Measurements from ENCODE around the gene RABGAP1.

The RABGAP1 gene

GRCh38 chr9:123011380-123011779, 70.6 kb downstream of the RABGAP1 start:
- no peak for DNase-seq

GRCh38 chr9:123011878-123012528, 71.2 kb downstream of the RABGAP1 start:
- DNase-seq: no peak

- DNase-seq: no peak
These were observed 75.8 kb downstream of the RABGAP1 start for GRCh38 chr9:123016631-123017030.

- DNase-seq: no peak
These were observed 80.0 kb downstream of the RABGAP1 start for GRCh38 chr9:123020796-123021195.

GRCh38 chr9:123026425-123026824, 85.6 kb downstream of the RABGAP1 start:
- DNase-seq: no peak

- DNase-seq: no peak
These were observed 86.7 kb downstream of the RABGAP1 start for GRCh38 chr9:123027517-123027916.

GRCh38 chr9:123028136-123028535, 87.3 kb downstream of the RABGAP1 start:
- no peak for DNase-seq

GRCh38 chr9:123028973-123029372, 88.2 kb downstream of the RABGAP1 start:
- DNase-seq: no peak

GRCh38 chr9:123031963-123032362, 91.1 kb downstream of the RABGAP1 start:
- DNase-seq: no peak

- DNase-seq: no peak
These were observed 92.5 kb downstream of the RABGAP1 start, which contains the start of gene GPR21 for GRCh38 chr9:123033352-123033751. Gene GPR21, plus strand, starts transcription at chr9:123033667. Its CDS starts 900 bp downstream, at chr9:123034567.

- no peak for DNase-seq
These were observed 93.2 kb downstream of the RABGAP1 start for GRCh38 chr9:123033864-123034601.

GRCh38 chr9:123034881-123035510, 94.2 kb downstream of the RABGAP1 start:
- DNase-seq: no peak

GRCh38 chr9:123035791-123036190, 95.0 kb downstream of the RABGAP1 start:
- no peak for DNase-seq

- DNase-seq: no peak
These were observed 96.2 kb downstream of the RABGAP1 start for GRCh38 chr9:123036893-123037545.

- no peak for DNase-seq
These were observed 98.9 kb downstream of the RABGAP1 start for GRCh38 chr9:123039617-123040219.

GRCh38 chr9:123040801-123041200, 100.0 kb downstream of the RABGAP1 start:
- no peak for DNase-seq

GRCh38 chr9:123041489-123041888, 100.7 kb downstream of the RABGAP1 start:
- DNase-seq: no peak

GRCh38 chr9:123043081-123043939, 102.5 kb downstream of the RABGAP1 start:
- DNase-seq: no peak

GRCh38 chr9:123044586-123044985, 103.8 kb downstream of the RABGAP1 start:
- DNase-seq: no peak

GRCh38 chr9:123046406-123047195, 105.8 kb downstream of the RABGAP1 start:
- no peak for DNase-seq

- DNase-seq: no peak
These were observed 107.9 kb downstream of the RABGAP1 start for GRCh38 chr9:123048748-123049147.
